Duodenal mucosa (tissue), 2 donors: ENCODE data around the gene TGFB2.

Source experiments
- H3K27ac ChIP-seq: one replicate; pipeline ENCODE4 v1.7.0; 2013; ENCODE audit warnings: low read depth, low read length
- H3K27me3 ChIP-seq, 2 donors: one replicate each; pipeline ENCODE4 v1.7.0; 2013; ENCODE audit warnings: low read length in 2 of 2, control low read depth in 1 of 2; ENCODE audit not compliant: insufficient read depth in 2 of 2, control insufficient read depth in 1 of 2
- H3K36me3 ChIP-seq, 2 donors: one replicate each; pipeline ENCODE4 v1.7.0; 2013; ENCODE audit warnings: low read length in 2 of 2, control low read depth in 1 of 2; ENCODE audit not compliant: insufficient read depth in 2 of 2, control insufficient read depth in 1 of 2
- H3K4me1 ChIP-seq, 2 donors: one replicate each; pipeline ENCODE4 v1.7.0; 2013; ENCODE audit warnings: low read length in 2 of 2, control low read depth in 1 of 2; ENCODE audit not compliant: insufficient read depth in 2 of 2, control insufficient read depth in 1 of 2
- H3K4me3 ChIP-seq, 2 donors: one replicate each; pipeline ENCODE4 v1.7.0; 2013; ENCODE audit warnings: low read length in 2 of 2, low read depth in 1 of 2
- H3K9ac ChIP-seq, 2 donors: one replicate each; pipeline ENCODE4 v1.7.0; 2013; ENCODE audit warnings: low read length in 2 of 2, low read depth in 1 of 2
- H3K9me3 ChIP-seq, 2 donors: one replicate each; pipeline ENCODE4 v1.7.0; 2013; ENCODE audit warnings: low read length in 2 of 2, control low read depth in 1 of 2; ENCODE audit not compliant: control insufficient read depth in 1 of 2

TGFB2 gene

GRCh38 chr1:218368686-218369085, 23.6 kb downstream of the TGFB2 start:
- H3K27me3 ChIP-seq = no peaks in the 10 kb centered on the region
- no peaks in the 10 kb centered on the region for H3K4me1 ChIP-seq
- no peak overlapping the region for H3K9ac ChIP-seq
- H3K27ac ChIP-seq = no peak overlapping the region
- H3K4me3 ChIP-seq = no peak overlapping the region
- H3K36me3 ChIP-seq = no peaks in the 10 kb centered on the region
- no peaks in the 10 kb centered on the region for H3K9me3 ChIP-seq

DNA sequence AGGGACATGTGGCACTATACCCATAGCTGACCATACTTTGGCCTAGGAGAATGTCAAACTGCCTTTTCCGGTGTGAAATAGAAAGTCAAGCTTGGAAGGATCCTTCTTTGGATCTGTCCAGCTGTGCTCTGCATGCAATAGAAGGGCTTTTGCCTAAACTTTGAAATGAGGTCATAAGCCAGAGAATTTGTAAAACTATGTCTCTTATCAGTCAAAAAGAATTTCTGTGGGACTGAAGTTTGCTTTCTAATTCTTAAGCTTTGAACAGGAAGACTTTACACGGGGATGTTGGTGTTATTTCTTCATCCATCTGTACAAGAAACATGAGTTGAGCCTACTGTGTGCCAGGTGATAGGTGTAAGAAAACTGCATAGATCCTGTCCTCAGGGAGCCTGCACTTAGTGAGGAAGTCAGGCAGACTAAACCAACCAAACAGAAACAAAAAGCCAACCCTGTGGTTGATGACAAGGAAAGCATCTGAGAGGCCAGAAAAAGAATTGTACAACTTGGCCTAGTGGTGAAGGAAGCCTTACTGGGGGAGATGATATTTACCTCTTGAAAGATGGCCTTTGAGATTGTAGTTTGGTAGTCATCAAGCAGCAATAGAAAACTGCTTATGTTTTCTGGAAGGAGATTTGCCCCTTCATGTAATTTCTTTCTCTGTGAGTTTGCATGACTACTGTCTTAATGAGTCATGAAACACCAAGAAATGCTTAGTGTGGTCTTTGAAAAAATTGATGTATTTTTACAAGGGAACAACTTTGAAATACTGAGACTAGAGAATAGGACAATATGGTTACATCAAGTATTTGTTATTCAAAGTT, 24.8 kb downstream of the TGFB2 start:
- Histone ChIP-seq H3K9ac (no peak overlapping the region), H3K36me3 (no peaks in the 10 kb centered on the region), H3K4me3 (no peak overlapping the region), H3K27ac (no peak overlapping the region), H3K9me3 (no peaks in the 10 kb centered on the region), H3K4me1 (no peaks in the 10 kb centered on the region), H3K27me3 (no peaks in the 10 kb centered on the region)

DNA sequence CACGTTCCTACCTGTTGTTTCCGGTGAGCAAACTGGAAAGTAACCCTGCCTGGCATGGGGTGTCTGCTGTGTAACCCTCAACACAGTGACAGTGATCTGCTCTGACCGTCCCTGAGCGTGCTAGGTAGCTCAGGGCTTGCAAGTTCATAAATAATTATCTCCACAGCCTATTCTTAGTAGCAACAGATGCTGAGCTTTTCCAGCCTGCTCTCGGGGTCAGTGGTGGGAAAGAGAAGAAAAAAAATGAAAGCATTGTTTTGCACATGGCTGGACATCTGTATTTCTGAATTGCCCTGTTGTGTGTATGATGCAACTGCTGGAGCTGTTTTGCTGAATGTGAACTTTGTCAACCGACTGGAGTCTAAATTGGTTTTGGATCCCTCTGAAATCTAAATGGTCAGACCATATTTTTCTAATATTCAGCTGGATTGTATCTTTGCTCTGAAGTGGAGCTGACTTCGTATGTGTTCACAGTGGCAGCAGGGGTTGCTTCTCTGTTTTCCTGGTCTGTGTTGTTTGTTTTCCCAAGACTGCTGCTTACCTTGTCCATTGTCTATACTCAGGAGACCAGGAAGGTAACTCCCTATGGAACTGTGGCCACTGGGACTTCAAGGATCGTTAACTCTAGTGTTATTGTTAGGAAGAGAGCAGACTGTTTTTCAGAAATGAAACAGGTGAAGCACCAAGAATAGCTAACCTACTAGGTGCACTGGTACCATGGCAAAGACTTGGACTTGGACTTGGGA, 27.0 kb downstream of the TGFB2 start:
- H3K9ac ChIP-seq = no peak overlapping the region
- no peaks in the 10 kb centered on the region for H3K27me3 ChIP-seq
- no peak overlapping the region for H3K4me3 ChIP-seq
- H3K27ac ChIP-seq = no peak overlapping the region
- H3K4me1 ChIP-seq = no peaks in the 10 kb centered on the region
- no peaks in the 10 kb centered on the region for H3K36me3 ChIP-seq
- no peaks in the 10 kb centered on the region for H3K9me3 ChIP-seq

DNA sequence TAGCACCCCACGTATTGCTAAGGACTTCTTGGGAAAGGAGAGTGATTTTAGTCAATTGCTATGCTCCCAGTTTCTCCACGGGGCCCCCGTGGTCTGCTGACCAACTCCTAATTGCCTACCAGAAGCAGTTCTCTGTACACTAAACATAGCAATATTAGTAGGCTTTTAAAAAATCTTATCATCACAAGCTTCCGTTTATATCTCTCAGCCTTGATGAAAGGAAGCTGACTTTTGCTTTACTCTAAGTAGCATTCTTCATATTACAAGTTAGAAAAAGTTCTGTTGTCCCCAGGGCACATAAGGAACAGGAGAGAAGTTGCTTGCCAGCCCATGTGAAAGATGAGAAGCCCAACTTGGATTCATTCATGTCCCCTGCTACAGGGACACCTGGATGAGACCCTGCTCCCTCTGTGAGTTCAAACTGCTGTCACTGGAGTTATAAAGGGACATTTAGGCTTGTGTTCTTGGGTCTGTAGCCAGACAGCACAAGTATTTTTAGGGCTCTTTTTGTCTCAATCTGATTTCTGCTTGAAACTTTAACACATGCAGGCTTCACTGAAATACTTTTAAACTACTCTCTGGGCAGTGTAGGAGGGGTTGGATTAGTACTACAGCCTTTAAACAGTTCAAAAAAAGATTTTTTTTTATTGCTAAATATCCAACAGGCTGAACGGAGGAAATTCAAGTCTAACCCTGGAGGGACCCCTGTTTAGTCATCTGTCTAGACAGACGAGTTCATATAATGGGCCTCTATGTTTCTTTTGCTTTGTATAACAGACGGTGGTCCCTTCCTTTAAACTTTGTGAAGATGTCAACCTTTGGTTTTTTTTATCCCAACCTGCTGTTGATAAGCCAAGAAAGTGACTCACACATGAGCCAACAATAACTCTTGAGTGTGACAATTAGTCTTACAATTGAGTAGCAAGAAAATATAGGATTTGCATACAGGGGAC, 29.5 kb downstream of the TGFB2 start:
- H3K4me3 ChIP-seq = no peak overlapping the region
- H3K27ac ChIP-seq = no peak overlapping the region
- no peak overlapping the region for H3K9ac ChIP-seq
- no peaks in the 10 kb centered on the region for H3K36me3 ChIP-seq
- H3K27me3 ChIP-seq = no peaks in the 10 kb centered on the region
- no peaks in the 10 kb centered on the region for H3K9me3 ChIP-seq
- H3K4me1 ChIP-seq = peaks cover 0 to 5% of the 10 kb centered on the region in 2 donors

GRCh38 chr1:218376722-218377121, 31.6 kb downstream of the TGFB2 start:
- Histone ChIP-seq H3K27me3 (no peaks in the 10 kb centered on the region), H3K4me1 (peaks cover 0 to 5% of the 10 kb centered on the region in 2 donors), H3K36me3 (no peaks in the 10 kb centered on the region), H3K27ac (no peak overlapping the region), H3K9ac (no peak overlapping the region), H3K9me3 (no peaks in the 10 kb centered on the region), H3K4me3 (no peak overlapping the region)

GRCh38 chr1:218377143-218377660, 32.1 kb downstream of the TGFB2 start:
- Histone ChIP-seq H3K27ac (no peak overlapping the region), H3K9me3 (no peaks in the 10 kb centered on the region), H3K4me1 (peaks cover 0 to 5% of the 10 kb centered on the region in 2 donors), H3K4me3 (no peak overlapping the region), H3K9ac (no peak overlapping the region), H3K27me3 (no peaks in the 10 kb centered on the region), H3K36me3 (no peaks in the 10 kb centered on the region)

DNA sequence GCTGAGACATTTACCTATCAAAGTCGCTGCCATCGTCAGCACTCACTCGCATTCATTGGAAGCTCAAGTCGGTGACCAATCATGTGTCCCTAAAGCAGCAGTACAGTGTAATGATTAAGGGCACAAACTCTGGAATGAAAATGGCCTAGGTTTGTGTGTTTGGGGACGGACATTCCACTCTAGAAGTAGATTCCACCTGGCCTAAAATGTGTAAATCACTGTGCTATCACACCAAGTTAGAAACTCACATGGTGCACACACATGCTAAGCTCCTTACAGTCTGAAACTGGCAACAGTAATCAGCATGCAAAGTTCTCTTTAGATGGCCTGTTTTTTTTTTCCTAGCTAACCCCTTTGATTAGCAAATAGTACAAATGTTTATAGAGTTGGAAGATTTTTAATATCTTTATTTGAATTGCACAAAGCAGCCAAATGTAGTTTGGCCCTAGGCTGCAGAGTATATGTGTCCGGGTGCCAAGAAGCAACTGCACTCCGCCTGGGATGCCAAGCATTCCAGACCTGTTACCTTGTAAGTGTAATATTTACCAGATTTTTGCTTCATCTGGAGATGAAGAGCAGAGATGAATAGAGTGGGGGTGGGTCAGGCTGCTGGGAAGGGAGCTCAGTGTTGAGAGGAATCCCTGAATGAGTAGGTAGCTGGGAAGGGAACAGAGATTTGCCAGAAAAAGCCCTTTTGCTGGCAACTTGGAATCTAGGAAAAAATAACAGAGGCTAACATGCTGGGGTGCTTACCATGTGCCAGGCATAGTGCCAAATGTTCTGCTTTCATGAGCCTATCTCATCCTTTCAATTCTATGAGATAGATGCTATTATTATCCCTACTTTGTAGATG, 35.2 kb downstream of the TGFB2 start:
- Histone ChIP-seq H3K4me1 (peaks cover 0 to 5% of the 10 kb centered on the region in 2 donors), H3K9ac (no peak overlapping the region), H3K27ac (no peak overlapping the region), H3K36me3 (no peaks in the 10 kb centered on the region), H3K9me3 (no peaks in the 10 kb centered on the region), H3K27me3 (no peaks in the 10 kb centered on the region), H3K4me3 (no peak overlapping the region)

- no peaks in the 10 kb centered on the region for H3K9me3 ChIP-seq
- no peaks in the 10 kb centered on the region for H3K27me3 ChIP-seq
- peaks cover 0 to 4% of the 10 kb centered on the region in 2 donors for H3K4me1 ChIP-seq
- H3K27ac ChIP-seq = no peak overlapping the region
- H3K9ac ChIP-seq = no peak overlapping the region
- H3K4me3 ChIP-seq = no peak overlapping the region
- H3K36me3 ChIP-seq = no peaks in the 10 kb centered on the region
These were observed 37.1 kb downstream of the TGFB2 start for GRCh38 chr1:218382261-218382660.

- Histone ChIP-seq H3K4me1 (no peaks in the 10 kb centered on the region), H3K27ac (no peak overlapping the region), H3K4me3 (no peak overlapping the region), H3K9me3 (no peaks in the 10 kb centered on the region), H3K9ac (no peak overlapping the region), H3K36me3 (no peaks in the 10 kb centered on the region), H3K27me3 (no peaks in the 10 kb centered on the region)
These were observed 37.9 kb downstream of the TGFB2 start for GRCh38 chr1:218383051-218383450.
